Stimulated activated CD8-positive, alpha-beta memory T cell treated with anti-CD3 and anti-CD28 coated beads, Interleukin-15, amount 100 ng/mL, for 1 hour (primary cell): Measurements from ENCODE around the gene ZDHHC3.

ENCODE experiments used
- DNase-seq: peaks from one replicate; pipeline ENCODE4 v3.0.0-alpha.2; 2020; ENCODE audit warnings: low read depth

Gene ZDHHC3

GRCh38 chr3:44892689-44893088 lies 83.3 kb downstream of the ZDHHC3 start:
- no peak for DNase-seq

GRCh38 chr3:44890852-44891251 lies 85.1 kb downstream of the ZDHHC3 start:
- DNase-seq, result no peak

GRCh38 chr3:44890258-44890657 lies 85.7 kb downstream of the ZDHHC3 start:
- DNase-seq, result no peak

GRCh38 chr3:44887101-44887500 lies 88.9 kb downstream of the ZDHHC3 start:
- no peak for DNase-seq

GRCh38 chr3:44886561-44886960 lies 89.4 kb downstream of the ZDHHC3 start:
- no peak for DNase-seq

- DNase-seq, result no peak
These were observed 90.4 kb downstream of the ZDHHC3 start for GRCh38 chr3:44885618-44886017.

GRCh38 chr3:44883999-44884431 lies 92.0 kb downstream of the ZDHHC3 start:
- no peak for DNase-seq

GRCh38 chr3:44883213-44883955 lies 92.6 kb downstream of the ZDHHC3 start:
- DNase-seq, result no peak

GRCh38 chr3:44880284-44880683 lies 95.7 kb downstream of the ZDHHC3 start:
- no peak for DNase-seq

- DNase-seq, result no peak
These were observed 98.6 kb downstream of the ZDHHC3 start for GRCh38 chr3:44877333-44877732.

- no peak for DNase-seq
These were observed 100.4 kb downstream of the ZDHHC3 start for GRCh38 chr3:44875596-44875995.
